ENCODE results near the gene PLEK.
"Not testable (repeated sequence)": the region's sequence is repeated elsewhere in the genome, so short reads cannot be mapped to it uniquely, and the experiment has no call there.

Gene PLEK

GRCh38 chr2:68356599-68357239 lies 8.4 kb upstream of the PLEK start:
- no peak for DNase-seq

GRCh38 chr2:68357605-68358337 lies 7.3 kb upstream of the PLEK start:
- DNase-seq = peak; percentile 37

- DNase-seq = no peak
These were observed 5.2 kb upstream of the PLEK start for GRCh38 chr2:68359889-68360288.

GRCh38 chr2:68362069-68362468 lies 3.0 kb upstream of the PLEK start:
- DNase-seq = peak; percentile 83

GRCh38 chr2:68362749-68363148 lies 2.3 kb upstream of the PLEK start:
- no peak for DNase-seq

- DNase-seq = no peak
These were observed 1.4 kb upstream of the PLEK start for GRCh38 chr2:68363721-68364120.

- peak; percentile 48 for DNase-seq
These were observed 1.0 kb downstream of the PLEK start for GRCh38 chr2:68366083-68366560.

GRCh38 chr2:68367953-68368653 lies 3.0 kb downstream of the PLEK start:
- DNase-seq = no peak

- DNase-seq = no peak
These were observed 3.7 kb downstream of the PLEK start for GRCh38 chr2:68368654-68369336.

GRCh38 chr2:68369337-68369734 lies 4.3 kb downstream of the PLEK start:
- DNase-seq = no peak

GRCh38 chr2:68371138-68371537 lies 6.1 kb downstream of the PLEK start:
- DNase-seq = no peak

- DNase-seq = no peak
These were observed 6.5 kb downstream of the PLEK start for GRCh38 chr2:68371581-68371980.

- DNase-seq = no peak
These were observed 7.4 kb downstream of the PLEK start for GRCh38 chr2:68372485-68372884.

GRCh38 chr2:68374184-68374583 lies 9.1 kb downstream of the PLEK start:
- no peak for DNase-seq

GRCh38 chr2:68375582-68375981 lies 10.5 kb downstream of the PLEK start:
- DNase-seq = no peak

GRCh38 chr2:68377137-68377780 lies 12.2 kb downstream of the PLEK start:
- DNase-seq = no peak

GRCh38 chr2:68378779-68379178 lies 13.7 kb downstream of the PLEK start:
- DNase-seq = not testable (repeated sequence)

GRCh38 chr2:68379184-68379708 lies 14.2 kb downstream of the PLEK start:
- DNase-seq = no peak

GRCh38 chr2:68383778-68384177 lies 18.7 kb downstream of the PLEK start:
- DNase-seq = no peak

GRCh38 chr2:68384485-68385107 lies 19.5 kb downstream of the PLEK start:
- no peak for DNase-seq

GRCh38 chr2:68385220-68385906 lies 20.3 kb downstream of the PLEK start:
- DNase-seq = peak; percentile 62
